GM21737 (cell line): ENCODE results near the gene PDSS2.

ENCODE experiments used
- ATAC-seq: cut with Tn5 transposase; IDR thresholded peaks from one replicate; pipeline ENCODE4 v1.9.1; 2021; ENCODE audit warnings: mild to moderate bottlenecking, moderate library complexity; ENCODE audit not compliant: unreplicated experiment

The PDSS2 gene

DNA sequence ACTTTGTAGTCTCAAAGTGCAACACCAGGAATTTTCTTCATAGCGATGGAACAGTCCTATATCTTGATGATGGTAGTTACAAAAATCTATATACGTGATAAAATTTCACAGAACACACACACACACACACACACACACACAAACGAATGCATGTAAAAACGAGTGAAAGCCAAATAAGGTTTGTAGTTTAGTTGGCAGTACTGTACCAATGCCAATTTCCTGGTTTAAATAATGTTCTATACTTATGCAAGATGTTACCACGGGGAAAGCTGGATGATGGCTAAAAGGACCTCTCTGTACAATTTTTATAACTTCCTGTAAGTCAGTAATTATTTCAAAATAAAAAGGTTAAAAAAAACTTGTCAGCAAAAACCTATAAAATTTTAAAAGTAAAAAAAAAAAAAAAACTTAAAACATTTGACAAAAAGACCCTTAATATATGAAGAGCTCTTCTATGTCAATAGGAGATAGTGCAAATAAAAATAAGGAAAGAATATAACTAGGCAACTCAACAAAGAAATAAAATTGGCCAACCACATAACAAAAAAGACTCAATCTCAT is 37.6 kb downstream of the PDSS2 start:
- no peak for ATAC-seq

DNA sequence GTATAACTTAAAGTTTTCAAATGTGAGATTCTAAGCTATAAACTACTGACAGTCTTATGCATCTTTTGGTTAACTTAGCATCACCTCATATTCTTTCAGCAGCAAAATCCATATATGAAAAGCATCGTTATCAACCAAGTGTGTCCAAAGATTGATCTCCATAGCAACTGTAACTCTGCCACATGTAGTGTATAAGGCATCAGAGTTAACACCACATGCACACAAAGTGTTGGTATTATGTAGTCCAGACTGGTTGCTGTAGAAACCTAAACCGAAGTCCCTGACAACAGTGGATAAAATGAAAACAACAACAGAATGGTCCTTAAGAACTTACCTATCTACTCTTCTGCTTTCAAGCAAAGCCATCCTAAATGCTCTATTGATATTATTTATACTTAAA is 39.6 kb downstream of the PDSS2 start:
- ATAC-seq = no peak

DNA sequence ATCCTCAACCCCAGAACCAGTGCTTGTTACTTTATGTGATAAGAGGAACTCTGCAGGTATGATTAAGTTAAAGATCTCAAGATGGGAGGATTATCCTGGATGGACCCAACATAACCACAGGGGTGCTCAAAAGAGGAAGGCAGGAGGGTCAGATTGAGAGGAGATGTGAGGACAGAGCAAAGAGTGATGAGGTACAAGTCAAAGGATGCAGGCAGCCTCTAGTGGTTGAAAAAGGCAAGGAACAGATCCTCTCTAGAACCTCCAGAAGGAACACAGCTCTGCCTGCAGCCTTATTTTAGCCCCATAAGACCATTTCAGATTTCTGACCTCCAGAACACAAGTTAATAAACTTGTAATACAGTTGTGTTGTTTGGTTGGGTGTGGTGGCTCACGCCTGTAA is 41.2 kb downstream of the PDSS2 start:
- no peak for ATAC-seq

DNA sequence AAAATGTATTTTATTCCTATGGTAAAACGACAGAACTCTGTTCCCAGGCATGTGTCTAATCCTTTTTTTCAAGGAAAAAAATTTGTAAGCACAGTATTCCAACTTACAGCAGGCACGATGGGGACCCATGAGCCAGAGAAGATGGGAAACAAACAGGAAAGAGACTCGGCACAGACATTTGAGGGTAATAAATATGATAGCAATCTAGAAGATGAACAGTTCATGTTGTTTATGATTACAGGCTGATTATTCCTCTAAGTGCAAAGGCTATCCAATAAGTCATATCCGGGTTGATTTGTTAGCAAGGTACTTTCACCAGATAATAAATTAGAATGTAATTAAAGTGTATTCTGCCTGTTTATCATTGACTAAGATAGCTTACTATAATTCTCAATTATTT is 43.2 kb downstream of the PDSS2 start:
- ATAC-seq = no peak

DNA sequence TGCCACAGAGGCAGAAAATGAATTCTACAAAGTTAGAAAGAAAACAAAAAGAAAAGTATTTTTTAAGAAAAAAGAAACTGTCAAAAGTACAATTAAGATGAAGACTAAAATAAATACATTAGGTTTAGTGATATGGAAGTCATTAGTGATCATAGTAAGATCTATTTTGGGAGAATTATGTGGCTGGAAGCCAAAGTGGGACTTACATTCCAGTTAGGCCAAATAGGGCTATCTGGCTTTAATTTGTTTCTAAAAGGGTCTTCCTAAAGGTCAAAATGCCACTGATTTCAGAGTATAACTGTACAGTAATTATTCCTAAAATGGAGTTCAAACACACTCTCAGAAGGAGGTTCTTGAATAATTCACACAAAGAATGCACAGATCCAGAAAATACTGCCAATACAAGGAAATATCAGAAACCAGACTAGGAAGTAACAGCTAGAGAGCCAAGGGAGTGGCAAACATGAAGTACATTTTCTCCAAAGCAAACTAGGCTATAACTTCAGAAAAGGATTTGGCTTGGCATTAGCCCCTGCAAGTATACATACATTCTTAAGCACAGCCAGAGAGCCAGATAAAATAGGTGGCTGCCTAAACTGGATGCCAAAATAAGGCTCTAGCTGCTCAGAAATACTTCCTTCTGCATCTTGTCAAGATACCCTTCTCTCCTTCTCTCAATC is 45.3 kb downstream of the PDSS2 start:
- no peak for ATAC-seq

DNA sequence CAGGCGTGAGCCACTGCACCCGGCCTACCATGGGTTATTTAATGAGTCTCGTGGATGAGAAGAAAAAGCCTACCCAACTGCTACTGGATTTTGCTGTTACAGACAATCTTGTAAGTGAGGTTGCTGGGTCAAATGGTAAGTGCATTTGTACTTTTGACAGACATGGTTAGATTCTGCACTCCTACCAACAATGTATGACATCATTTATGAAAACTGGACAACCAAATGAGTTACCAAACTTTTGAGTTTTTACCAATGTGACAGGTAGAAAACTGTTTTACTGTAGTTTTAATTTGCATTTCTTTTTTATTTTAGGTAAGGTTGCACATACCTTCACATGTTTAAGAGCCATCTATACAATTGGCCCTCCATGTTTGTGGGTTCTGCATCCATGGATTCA is 48.2 kb downstream of the PDSS2 start:
- no peak for ATAC-seq

DNA sequence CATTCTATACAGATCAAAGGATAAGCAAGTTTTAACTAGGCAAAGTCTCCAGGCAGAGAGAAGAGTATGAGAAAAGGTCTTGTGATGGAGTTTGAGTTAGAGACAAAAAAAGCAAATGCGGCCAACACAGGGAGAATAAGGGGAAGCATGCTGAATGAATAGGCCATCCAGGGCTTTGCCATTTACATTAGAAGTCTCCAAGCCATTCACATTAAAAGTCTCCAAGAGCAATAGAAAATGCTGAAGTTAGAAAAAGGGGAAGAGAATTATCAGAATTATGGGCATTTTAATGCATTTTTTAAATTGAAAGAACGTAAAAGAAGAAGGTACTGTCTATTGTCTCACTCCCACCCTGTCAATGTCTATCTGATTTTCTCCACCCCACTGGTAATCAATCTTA is 49.4 kb downstream of the PDSS2 start:
- no peak for ATAC-seq

DNA sequence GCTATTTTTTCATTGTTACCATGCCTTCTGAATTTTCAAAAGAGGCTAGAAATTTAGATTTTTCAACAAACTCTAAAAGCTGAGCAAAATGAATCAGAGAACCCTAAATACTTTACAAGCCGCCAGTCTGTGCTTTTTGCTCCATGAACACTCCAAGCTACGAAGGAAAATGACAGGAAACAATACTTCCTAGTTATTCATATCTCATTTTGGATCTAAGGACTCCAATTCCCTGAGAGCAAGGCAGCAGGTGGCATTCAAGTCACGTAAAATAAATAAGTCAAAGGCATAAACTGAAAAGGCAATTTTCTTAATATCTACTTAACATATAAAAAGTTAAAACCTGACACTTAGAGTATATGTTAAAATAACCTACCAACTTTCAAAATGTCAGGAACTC is 50.6 kb downstream of the PDSS2 start:
- ATAC-seq = no peak

DNA sequence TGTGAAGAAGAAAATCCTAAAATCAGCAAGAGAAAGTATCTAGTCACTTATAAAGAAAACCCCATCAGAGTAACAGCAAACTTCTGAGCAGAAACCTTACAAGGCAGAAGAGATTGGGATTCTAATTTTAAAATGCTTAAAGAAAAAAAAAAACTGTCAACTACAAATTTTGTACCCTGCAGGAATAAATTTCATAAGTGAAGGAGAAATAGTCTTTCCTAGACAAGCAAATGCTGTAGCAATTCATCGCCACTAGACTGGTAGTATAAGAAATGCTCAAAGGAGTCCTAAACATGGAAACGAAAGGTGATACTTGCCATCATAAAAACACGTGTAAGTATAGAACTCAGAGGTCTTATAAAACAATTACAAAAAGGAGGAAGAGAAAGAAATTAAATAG is 54.4 kb downstream of the PDSS2 start:
- no peak for ATAC-seq

DNA sequence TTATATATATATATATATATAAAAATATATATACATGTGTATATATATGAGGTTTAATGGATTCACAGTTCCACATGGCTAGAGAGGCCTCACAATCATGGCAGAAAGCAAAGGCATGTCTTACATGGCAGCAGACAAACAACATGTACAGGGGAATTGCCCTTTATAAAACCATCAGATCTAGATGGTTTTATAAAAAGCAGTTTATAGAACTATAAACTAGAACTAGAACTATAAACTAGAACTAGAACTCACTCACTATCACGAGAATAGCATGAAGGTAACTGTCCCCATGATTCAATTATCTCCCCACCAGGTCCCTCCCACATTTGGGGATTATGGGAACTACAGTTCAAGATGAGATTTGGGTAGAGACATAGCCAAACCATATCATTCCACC is 56.8 kb downstream of the PDSS2 start:
- ATAC-seq = no peak

DNA sequence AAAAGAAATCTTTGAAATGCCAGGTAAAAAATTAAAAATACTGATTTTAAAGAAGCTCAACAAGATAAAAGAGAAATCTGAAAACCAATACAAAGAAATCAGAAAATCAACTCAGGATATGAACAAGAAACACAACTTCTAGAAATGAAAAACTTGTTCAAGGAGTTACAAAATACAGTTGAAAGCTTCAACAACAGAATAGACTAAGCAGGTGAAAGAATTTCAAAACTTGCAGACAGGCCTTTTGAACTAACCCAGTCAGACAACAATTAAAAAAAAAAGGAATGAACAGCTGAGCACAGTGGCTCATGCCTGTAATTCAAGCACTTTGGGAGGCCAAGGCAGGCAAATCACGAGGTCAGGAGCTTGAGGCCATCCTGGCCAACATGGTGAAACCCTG is 57.8 kb downstream of the PDSS2 start:
- ATAC-seq = no peak

DNA sequence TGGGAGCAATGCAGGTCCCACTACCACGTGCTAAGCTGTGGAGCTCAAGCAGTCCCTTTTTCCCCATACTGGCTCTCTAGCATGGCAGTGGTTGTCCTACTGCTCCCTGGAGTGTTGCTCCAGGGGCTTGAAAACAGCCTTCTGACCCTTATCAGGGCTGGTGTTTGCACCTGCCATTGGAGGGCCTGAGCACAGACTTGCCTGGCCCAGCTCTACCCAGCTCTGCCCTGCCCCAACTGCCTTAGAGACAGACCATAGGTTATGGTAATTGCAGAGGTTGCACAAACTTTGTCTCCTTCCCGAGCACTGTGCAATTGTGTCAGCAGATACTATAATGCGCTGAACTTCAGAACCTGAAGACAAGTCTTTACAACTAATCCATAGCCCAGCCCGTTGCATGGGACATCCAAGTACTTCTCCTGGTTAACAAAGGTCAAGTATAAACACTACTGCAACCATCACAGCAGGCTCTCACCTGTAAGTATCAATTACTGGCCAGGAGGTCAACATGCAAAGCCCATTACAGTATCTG is 58.7 kb downstream of the PDSS2 start:
- no peak for ATAC-seq

DNA sequence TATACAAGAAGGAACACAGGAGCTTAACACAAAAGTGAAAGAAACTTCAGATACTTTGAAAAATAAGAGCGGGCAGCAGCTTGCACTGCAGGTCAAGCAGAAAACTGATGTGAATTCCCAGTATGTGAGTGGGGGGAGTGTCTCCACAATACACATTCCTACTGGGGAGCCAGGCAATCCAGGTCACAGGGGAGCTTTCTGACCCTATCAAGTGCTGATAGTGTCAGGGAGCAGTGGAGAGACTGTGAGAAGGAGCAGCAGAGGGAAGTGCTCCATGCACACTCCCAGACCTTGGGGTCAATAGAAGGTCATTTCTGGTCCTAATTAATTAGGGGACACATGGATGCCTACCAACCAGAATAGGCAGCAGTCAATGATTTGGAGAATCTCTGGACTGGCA is 59.4 kb downstream of the PDSS2 start:
- no peak for ATAC-seq

DNA sequence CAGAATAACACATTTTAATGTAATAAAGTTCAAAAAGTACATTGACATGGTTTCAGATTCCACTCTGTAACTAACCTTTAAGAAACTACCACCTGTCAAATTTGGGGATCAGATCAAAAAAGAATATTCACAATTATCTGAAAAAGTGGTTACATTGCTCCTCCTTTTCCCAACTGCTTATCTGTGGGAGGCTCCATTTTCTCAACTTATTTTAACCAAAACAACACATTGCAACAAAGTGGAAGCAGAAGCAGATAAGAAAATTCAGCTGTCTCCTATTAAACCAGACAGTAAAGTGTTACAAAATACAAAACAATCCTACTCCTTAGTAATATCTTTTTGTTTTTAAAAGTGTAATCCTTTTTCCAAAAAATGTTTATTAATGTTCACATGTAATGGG is 61.4 kb downstream of the PDSS2 start:
- no peak for ATAC-seq

DNA sequence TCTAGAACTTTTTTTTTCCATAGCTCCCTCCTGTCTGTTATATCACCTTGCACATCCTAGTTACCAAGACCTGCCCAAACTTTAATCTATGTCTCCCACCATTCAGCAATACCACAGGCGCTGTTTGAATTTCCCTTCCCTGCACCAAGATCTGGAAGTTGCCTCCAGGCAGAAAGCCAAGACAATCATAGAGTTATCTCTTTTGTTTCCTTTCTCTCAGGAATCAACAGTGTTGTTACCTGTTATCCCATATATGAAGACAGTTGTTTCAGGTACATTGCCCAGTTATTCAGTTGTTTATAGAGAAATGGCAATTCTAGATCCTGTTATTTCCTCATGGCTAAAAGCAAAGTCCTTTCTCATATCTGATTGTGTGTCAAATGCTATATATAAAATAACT is 63.2 kb downstream of the PDSS2 start:
- ATAC-seq = no peak

DNA sequence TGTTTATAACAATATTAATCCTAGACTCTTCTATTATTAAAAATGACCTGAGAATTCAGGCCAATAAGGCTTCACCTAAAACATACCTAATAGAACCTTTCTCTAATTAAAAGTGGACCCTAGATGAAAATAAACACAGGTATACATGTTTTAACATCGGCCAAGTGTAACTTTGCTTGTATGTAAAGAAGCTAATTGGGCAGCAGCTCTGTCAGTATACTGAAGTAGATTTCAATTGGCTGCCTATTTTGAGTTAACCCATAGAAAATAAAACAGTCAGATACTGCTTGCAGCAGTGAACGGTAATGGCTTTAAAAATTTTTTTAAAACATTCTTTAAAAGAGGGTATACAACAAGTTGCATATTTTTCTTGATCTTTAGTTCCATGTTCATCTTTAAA is 67.3 kb downstream of the PDSS2 start:
- no peak for ATAC-seq

DNA sequence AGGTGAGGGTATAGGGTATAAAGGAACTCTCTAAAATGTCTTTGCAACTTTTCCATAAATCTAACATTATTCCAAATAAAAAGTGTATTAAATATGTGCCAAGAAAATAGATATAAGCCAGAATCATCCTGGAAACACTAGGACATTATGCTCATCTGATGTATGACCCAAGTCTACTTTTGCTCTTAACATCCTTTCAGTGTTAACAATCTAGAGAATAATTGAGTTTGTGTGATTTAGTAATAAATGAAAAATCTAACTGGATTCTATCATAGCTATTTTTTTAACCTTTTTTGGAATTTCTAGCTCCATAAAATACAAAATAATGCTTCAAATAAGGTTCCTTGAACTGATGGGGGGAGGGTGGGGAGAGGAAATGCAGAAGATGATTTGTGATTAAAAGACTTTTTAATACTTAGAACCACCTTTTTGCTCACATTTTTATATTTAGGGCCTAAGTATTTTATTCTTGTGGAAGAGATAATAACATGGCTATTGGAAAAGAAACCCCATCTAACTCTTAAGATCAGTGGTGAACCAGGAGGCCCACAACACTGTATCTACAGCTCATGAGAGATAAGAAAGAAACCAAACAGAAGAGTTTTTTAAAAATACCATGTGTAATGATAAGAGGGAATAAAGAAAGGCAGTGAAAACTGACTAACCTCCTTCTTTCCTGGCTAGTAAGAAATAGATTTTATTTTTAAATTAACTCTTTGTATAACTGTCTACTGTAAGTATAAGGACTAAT is 68.5 kb downstream of the PDSS2 start:
- ATAC-seq = no peak

DNA sequence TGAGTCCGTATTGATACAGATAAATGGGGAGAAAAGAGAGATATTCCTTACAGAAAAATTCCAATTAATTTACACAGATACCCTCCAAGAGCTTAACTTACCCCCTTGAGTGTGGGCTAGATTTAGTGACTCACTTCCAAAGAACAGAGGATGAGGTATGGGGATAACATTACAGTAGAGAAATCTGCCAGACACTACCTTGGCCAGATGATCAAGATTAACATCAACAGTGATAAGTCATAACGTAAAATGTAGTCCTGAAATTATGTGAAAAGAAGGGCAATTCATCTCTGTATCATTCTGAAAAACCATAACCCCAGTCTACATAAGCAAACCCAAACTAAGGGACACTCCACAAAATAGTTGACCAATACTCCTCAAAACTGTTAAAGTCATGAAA is 69.3 kb downstream of the PDSS2 start:
- ATAC-seq = no peak

DNA sequence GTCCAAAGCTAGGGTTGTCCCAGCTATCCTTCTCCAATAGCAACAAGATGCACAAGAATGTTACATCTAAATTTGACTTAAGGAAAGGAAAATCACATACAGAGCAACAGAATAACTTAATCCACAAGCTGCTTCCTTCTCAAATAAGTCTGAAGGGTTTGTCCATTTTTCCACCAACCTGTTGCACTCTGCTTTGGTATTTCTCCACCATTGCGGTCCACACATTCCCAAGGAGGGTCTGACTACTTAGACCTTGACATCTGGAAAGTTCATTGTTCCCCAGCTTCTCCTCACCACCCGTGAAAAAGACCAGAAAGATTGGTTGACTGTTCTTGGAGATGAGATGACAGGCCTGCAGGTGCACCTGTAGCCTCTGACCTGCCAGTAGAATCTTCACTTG is 72.5 kb downstream of the PDSS2 start:
- no peak for ATAC-seq

DNA sequence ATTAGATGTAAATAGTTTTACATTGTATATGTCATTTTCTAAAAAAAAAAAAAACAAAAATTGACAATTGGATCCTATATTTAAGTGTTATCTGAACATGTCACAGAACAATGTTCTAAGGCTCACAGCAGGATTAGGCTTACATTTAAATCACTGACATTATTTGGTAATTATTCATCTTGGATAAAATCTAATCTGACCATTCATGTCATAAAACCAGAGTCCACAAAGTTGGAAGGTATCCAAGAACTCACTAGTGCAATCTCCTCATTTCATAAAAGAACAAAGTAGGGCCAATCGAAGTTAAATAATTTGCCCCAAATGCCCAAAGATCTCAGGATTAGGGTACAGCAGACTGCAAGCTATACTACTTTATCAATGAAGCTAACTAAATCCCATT is 73.0 kb downstream of the PDSS2 start:
- ATAC-seq = no peak

DNA sequence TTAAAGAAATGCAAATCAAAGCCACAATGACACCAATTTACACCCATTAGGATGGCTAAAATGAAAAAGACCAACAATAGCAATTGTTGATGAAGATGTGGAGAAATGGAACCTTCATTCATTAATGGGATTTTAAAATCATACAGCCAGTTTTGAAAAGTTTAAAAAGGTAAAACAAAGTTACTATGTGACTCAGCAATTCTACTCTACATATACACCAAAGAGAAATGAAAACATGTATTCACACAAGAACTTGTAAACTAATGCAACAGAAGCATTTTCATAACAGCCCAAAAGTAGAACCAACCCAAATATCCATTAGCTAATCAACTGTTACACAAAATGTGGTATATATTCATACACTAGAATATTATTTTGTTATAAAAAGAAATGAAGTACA is 75.7 kb downstream of the PDSS2 start:
- no peak for ATAC-seq

DNA sequence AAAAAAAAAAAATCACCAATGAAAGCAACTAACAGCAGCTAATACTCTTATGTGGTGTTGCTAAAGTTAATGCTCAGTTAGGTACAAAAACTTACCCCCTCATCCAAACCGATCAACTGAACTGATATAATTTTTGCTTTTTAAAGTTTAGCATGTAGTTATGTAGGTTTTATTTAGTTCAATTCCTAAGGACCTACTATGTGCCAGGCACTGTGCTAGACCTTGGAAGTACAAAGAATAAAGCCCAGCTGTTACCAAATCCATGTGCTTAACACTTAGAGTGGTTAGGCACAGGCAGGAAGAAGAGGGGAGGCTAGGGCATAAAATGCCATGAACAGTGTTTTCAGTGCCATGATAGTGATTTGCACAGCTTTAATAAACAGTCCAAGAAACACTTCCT is 85.1 kb downstream of the PDSS2 start:
- ATAC-seq = no peak
